ENCODE results near the gene TMCC3.
"Not testable (repeated sequence)": the region's sequence is repeated elsewhere in the genome, so short reads cannot be mapped to it uniquely, and the experiment has no call there.

The TMCC3 gene

DNA sequence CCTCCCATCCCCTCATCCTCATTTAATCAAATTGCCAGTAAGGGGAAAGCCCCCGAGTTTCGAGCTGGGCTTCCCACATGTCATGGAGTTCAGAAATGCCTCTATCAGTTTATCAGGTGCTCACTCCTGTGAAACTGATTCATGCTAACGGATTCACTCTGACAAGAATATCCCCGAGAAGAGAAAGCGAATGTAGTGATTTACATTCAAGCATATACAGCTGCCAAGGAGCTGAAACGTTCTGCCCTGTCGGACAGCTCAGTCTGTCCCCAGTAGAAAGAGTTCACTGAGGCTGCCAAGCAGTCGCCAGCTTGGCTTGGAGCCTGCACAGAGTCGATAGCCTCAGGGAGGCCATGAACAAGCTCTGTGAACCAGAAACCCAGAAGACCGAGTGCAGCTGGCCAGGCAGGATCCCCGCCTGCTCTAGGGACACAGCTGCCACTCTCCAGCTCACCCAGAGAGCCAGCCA is 88.4 kb downstream of the TMCC3 start:
- no peak for DNase-seq

DNA sequence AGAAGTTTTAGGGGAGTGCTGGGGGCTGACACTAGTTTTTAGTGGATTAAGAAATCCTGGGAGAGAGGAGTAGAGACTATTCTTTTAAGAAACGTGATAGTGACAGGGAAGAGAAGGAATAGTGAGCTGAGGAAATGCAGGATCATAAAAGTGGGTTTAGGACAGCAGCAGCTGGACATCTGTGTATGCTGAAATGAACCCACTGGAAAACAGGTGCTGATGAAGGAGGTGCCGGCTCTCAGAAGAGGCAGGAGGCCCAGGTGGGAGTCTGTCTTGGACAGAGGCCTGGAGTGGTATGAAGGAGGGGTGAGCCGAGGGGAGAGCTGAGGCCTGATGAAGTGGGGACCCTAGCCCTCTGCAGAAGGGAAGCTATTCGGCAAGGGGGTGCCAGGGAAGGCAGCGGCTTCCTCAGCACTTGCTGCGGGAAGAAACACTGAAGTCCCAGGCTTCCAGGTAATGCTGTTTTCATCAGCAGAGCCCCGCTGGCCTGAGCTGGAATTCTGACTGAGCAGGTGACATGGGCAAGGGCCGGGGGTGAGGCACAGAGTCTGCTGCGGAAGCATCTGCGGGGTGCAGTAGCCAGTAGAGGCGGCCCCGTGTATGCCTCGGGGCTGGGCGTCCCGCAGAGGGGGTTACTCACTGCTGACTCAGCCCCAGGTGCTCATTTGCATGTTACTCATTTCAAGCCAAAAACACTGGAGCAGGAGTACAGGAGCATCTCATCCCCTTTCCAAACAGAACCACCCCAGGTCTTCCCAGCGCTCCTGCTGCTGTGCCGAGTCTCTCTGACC is 89.7 kb downstream of the TMCC3 start:
- peak; percentile 63 for DNase-seq

DNA sequence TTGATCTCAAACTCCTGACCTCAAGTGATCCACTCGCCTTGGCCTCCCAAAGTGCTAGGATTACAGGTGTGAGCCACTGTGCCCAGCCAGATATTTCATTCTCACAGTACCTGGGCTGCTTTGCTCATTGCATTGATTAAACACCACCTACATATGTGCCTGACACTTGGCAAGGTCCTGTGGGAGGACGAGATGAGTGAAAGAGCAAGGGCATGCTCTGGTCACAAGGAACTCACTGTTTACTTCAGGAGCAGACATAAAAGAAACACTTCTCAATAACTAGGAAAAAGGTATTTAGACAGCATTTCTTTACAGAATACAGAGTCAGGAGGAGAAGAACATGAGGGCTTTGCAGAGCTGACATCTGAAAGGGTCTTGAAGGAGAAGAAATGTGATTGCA is 91.7 kb downstream of the TMCC3 start:
- no peak for DNase-seq

DNA sequence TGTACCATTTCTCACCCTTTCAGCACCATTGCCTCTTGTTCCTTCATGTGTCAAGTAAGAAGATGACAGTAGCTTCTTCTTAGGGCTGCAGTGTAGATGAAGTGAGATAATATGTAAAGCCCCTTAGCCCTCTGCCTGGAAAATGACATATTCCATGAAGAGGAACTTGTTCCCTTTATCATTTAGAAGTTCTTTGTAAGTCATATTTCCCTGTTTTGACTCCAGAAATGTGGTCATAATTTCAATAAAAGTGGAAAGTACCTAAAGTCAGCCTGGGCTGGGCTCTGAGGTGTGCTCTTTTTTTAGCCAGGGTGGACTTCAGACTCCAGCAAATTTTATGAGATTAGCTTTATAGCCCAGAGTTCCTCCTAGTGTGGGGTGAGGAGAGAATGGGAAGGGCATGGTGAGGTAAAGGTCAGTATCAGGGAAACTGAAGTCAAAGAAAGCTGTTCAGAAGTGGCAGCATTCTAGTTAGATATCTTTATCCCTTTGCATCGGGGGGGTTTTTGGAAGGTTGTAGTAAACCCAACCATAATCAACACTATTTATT is 92.5 kb downstream of the TMCC3 start:
- no peak for DNase-seq

DNA sequence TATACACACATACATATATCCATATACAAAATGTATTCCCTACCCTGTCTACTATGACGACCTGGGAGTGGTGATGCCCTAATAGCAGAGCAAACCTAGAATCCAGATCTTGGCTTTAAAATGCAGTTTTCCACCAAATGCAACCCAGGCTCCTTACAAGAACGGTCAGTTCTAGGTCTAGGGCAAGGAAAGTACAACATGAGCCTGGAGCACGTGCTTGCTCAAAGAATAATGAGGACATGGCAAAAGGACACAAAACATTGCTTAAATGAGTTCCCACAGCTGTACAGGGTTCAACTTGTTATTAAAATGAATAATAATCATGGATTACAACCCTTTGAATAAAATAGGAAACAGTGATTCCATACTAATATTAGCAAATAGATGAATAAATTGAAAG is 94.7 kb downstream of the TMCC3 start:
- DNase-seq = no peak

DNA sequence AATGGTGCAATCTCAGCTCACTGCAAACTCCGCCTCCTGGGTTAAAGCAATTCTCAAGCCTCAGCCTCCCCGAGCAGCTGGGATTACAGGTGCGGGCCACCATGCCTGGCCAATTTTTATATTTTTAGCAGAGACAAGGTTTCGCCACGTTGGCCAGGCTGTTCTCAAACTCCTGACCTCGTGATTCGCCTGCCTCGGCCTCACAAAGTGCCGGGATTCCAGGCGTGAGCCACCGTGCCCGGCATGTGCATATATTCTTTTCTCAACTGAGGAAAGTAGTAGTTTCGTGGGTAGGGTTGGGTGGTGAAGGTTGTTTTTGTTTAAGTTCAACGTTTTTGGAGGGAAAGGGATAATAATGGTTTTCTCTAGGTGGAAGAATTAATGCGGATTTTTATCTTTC is 96.5 kb downstream of the TMCC3 start:
- no peak for DNase-seq

DNA sequence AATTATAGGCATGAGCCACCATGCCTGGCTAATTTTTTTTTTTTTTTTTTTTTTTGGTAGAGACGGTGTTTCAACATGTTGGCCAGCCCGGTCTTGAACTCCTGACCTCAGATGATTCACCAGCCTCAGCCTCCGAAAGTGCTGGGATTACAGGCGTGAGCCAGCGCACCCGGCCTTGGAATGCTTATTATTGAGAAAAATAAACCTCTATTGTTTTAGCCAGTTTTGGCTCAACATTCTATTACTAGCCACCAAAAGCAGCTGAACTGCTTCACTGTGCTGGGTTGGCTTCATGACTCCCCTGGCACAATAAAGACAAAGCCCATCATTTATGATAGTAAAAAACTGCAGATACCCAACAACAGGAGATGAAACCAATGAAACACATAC is 97.2 kb downstream of the TMCC3 start:
- DNase-seq = peak; percentile 86

DNA sequence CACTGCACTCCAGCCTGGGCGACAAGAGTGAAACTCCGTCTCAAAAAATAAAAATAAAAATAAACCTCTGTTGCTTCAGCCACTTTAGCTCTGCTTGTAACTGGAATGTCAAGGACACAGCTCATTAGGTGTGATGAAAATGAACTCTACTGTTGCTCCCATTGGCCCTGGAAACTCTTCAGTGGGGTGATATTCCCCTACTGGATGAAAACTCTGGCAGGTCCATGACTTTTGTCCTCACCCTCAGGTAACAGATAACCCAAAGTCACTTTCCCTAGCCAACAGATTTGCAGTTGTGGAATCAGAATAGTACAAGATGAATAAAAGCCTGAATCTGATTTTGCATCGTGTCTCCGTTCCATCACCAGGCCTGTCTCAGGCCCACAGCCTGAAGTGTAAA is 98.5 kb downstream of the TMCC3 start:
- DNase-seq = no peak

DNA sequence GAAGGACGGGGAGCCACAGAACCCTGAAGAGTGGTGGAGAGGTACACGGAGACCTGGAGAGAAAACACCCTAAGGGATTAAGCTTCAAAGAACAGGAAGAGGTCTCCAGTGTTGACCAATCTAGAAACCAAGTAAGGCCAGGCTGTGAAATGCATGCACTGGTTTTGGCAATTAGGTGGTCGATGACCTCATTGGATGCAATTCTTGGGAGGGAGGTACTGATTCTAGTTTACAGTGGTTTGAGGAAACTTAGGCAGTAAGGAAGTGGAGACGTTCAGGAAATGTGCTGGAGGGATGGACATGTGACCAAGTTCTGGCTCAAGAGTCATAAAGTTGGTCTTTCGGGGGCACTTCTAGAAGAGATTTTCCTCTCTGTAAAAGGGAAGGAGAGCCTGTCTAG is 99.4 kb downstream of the TMCC3 start:
- DNase-seq = no peak

DNA sequence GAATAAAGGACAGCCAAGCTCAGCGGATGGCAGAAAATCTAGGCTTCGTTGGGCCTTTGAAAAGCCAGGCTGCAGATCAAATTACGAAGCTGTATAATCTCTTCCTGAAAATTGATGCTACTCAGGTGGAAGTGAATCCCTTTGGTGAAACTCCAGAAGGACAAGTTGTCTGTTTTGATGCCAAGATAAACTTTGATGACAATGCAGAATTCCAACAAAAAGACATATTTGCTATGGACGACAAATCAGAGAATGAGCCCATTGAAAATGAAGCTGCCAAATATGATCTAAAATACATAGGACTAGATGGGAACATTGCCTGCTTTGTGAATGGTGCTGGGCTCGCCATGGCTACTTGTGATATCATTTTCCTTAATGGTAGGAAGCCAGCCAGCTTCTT is 101.5 kb downstream of the TMCC3 start:
- not testable (repeated sequence) for DNase-seq

DNA sequence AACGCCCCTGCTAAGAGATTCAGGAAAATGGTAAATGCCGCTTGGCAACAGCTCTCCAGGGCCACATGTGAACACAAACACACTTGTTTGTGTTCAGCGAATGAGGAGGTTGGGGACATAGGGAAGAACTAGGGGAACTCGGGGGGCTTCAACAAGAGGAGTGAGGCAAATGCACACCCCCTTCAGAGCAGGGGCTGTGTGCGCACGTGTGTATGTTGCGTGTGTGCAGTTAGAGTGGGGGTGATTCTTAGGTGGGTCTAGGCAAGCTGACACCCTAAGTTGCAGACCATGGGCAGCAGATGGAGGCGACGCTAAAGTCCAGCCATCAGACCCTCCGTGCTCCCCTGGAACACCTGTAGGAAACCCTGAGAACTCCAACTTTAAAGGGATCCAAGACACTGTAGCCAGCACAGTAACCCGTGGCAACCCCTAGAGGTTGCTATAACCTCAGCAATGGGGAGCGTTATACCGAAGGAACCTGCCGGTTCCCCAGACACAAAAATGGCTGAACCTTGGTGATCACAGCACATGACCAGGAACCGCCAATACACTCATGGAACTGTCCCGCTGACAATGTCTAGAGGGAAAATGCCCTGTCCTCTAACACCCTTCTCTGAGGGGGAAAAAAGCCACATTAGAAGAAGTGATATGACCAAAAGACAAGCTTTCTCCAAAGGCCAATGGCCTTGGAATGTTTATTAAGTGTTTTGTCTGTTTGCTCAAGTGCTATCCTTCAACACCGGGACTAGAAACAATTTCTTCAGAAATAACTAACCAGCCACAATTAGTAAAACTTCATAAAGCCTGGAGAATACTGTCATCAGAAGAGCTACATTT is 104.2 kb downstream of the TMCC3 start:
- peak; percentile 69 for DNase-seq

DNA sequence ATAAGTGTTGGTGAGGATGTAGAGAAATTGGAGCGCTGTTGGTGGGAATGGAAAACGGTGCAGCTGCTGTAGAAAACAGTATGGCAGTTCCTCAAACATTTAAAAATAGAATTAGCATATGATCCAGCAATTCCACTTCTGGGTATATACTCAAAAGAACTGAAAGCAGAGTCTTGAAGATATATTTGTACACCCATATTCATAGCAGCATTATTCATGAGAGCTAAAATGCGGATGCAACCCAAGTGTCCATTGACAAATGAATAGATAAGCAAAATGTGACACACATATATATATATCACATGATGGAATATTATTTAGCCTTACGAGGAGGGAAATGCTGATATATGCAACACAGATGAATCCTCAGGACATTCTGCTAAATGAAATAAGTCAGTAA is 106.0 kb downstream of the TMCC3 start:
- no peak for DNase-seq

DNA sequence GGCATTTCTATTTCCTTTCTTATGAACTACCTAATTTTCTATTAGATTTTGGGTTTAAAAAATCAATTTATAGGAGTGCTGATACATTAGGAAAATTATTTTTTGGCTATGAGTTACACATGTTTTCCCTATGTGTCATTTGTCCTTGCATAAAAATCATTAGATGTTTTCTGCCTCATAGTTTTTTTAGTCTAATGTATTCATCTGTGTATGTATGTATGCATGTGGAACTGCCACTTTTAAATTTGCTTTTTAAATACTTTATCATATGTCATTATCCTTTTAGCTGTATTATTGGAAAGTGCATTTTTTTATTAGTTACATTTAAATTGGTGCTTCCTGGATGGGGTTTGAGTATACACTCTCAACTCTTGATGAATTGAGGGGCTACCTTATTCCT is 112.0 kb downstream of the TMCC3 start:
- DNase-seq = no peak

DNA sequence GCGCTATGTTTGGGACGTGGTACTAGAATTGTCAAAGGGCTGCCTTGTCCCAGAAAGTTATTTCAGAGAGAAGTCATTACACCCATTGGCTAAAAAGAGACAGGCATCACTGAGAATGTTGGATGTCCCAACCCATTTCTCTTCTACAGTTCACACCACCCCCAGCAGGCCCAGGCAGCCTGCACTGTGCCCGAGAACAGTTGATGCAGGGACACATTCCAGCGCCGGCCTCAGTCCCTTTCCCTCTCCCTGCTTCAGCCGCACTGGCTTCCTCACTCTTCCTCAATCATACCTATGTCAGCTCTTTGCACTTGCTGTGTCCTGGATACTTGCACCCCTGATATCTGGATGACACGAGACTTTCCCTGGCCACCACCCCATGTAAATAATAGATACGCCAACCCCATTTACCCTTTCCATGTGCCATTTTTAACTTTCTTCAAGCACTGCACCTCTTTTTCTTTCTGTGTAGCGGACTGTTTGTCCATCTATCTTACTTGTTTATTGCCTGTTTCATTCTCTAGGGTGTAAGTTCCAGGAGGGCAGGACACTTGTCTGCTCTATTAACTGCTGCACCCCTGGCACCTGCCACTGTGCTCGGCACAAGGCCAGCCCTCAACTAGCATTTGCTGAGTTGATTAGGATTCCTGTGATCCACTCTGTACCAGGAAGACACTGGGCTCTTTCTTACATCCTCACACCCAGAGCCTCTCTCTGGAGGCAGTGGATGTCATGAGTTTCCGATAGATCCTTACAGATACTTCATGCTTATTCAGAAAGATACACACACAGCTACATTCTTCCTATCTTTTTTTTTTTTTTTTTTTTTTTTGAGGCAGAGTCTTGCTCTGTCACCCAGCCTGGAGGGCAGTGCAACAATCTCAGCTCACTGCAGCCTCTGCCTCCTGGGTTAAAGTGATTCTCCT is 114.1 kb downstream of the TMCC3 start:
- DNase-seq = no peak

DNA sequence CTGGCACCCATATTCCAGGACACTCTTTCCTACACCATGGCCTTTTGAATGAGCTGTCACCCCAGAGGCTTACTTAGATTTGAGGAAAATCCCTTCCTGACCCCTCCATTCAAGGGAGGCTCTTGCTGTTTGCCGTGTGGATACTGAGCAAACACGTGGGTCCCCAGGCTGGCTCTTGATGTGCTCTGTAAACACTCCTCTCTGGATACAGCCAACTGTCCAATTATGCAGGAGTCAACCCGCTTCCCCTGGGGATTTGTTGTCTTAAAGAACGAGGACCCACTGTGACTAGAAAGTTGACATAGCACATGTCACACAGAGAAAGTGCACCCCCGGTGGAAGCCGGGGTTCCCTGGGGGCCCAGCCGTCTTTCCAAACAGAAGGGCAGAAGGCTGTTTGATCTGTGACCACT is 114.8 kb downstream of the TMCC3 start:
- DNase-seq = no peak

DNA sequence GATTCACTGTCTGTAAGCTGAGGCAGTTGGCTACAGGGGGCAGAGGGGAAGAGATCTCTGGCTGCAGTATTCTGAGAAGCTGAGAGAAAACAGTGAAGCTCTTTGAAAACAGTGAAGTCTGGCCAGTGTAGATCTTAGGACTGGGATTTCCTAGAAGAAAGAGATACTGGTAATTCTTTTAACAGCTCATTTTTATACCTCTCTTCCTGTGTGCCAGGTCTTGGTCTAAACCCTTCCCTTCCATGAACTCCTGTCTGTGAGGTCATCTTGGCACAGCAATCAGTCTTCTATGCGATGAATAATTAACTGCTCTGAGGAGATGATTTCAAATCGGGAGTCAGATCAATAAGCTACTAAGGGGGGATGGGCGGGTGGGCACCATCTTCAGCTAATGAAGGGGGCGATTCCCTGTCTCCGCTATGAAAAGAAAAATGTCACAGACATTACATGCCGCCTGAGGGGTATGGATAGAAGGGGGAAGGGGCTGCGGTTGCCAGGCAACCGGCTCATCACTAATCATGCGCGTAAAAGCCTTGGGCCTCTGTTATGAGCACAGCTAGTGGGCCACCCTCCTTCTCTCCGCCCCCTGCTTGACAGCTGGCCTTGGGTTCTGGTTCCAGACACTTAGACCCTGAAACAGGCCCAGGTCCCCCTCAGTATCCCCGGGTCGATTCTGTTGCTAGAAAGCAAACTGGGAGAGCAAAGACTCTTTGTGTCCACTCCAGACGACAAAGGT is 115.4 kb downstream of the TMCC3 start:
- no peak for DNase-seq

DNA sequence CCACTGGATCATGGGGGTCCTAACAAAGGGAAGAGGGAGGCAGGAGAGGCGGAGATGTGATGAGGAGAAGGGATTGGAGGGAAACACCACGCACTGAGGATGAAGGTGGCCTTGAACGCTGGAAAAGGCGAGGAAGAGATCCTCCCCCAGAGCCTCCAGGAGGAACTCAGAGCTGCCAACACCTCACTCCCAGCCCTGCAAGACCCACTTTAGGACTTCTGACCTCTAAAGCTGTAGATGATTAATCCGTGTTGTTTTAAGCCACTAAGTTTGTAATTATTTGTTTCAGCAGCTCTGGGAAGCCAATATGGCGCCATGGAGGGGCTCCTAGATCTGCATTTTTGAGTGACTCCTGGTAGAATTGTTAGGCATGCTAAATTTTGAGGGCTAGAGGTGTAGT is 116.1 kb downstream of the TMCC3 start:
- DNase-seq = no peak

DNA sequence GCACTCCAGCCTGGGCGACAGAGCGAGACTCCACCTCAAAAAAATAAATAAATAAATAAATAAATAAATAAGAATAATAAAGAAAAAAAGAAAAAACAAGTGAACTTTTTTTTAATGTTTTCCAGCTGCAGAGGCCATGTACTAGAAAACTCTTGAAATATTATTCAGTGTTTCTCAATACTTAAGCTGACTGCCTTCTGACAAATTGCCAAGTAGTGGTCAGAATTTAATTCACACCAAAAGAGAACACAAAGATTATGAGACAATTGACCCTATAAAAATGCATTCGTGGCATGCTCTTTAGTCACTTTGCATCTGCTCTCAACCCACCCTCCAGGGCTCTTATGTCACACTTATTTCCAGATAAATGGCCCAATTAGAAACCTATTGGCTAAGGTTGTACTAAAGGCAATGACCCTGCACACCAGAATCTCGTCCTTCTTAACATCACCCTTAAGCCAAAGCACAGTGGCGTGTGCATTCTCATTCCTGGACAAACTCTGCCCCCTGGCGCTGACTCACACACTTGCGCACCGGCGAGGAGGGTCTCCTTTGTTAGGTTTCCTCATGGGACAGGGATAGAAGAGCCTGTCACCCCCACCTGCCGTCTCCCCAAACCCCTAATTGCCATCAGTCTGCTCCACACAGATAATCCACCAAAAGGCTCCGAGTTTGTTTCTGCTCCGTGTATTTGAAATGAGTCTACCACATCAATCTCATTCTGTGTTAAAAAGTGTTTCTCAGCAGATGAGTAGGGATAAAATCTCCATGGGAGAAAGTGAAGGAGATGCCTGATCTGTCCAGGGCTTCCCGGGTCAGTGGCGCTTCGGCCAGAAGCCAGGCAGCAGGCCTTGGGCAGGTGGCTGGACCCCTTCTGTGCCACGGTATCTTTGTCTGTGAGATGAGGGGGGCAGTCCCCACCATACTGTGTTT is 117.6 kb downstream of the TMCC3 start:
- peak; percentile 61 for DNase-seq

DNA sequence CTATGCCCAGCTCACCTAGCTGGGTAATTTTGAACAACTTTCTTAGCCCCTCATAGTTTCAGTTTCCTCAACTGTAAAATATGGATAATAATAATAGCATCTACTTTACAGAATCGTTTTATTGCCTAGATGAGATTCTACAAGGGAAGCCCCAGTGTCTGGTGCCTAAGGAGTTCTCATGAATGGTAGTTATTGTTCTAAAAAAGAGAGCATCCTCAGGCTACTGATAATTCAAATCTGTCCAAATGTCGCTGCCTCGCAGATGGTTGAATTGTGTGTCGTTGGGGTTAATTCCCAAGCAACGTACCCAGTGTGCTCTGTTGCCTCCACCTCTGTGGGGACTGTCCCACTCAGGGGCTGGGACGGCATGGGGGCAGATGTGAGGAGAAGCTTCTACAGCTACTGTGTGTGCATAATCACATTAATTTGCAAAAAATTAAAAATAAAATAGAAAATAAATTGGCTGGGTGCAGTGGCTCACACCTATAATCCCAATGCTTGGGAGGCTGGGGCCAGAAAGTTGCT is 119.1 kb downstream of the TMCC3 start:
- no peak for DNase-seq

DNA sequence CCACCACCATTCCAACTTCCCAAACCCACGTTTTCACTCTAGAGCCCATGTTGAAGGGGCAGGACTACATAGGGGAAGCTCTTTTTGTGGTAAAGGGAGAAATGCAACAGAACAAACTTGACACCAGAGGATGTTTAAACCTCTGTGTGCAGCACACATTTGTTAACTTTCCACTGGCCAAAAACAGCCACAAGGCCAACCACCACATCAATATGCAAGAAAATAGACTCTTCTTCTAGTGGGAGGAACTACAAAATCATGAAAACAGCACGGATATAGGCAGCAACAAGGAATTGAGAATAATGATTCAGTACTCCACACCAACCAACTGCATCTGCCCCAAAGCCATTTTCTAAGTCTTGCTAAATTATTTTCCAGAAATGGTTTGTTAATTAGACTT is 124.4 kb downstream of the TMCC3 start:
- no peak for DNase-seq

Data from HCEC 1CT (cell line).